HG02938 (cell line): Measurements from ENCODE around the gene TTYH3.
"Not testable (repeated sequence)": the region's sequence is repeated elsewhere in the genome, so short reads cannot be mapped to it uniquely, and the experiment has no call there.

ENCODE experiments used
- ATAC-seq: cut with Tn5 transposase; IDR thresholded peaks from one replicate; pipeline ENCODE4 v1.9.1; 2021; ENCODE audit warnings: mild to moderate bottlenecking, moderate library complexity; ENCODE audit not compliant: unreplicated experiment

TTYH3 gene

GRCh38 chr7:2662273-2663120 is 30.7 kb downstream of the TTYH3 start:
- no peak for ATAC-seq

GRCh38 chr7:2663121-2663886 is 31.5 kb downstream of the TTYH3 start:
- no peak for ATAC-seq

- no peak for ATAC-seq
Measured at GRCh38 chr7:2663960-2664359, 32.2 kb downstream of the TTYH3 start.

GRCh38 chr7:2665359-2665791 is 33.6 kb downstream of the TTYH3 start:
- ATAC-seq: no peak

GRCh38 chr7:2666155-2666554 is 34.4 kb downstream of the TTYH3 start:
- ATAC-seq: no peak

GRCh38 chr7:2666588-2667250 is 34.9 kb downstream of the TTYH3 start:
- ATAC-seq: no peak

GRCh38 chr7:2667843-2668242 is 36.1 kb downstream of the TTYH3 start:
- no peak for ATAC-seq

- ATAC-seq: no peak
Measured at GRCh38 chr7:2668401-2668800, 36.6 kb downstream of the TTYH3 start.

GRCh38 chr7:2670171-2670570 is 38.4 kb downstream of the TTYH3 start:
- ATAC-seq: no peak

GRCh38 chr7:2670720-2671391 is 39.1 kb downstream of the TTYH3 start:
- ATAC-seq: peak; percentile 59

- ATAC-seq: not testable (repeated sequence)
Measured at GRCh38 chr7:2673214-2673613, 41.4 kb downstream of the TTYH3 start.

GRCh38 chr7:2673934-2674333 is 42.1 kb downstream of the TTYH3 start:
- ATAC-seq: no peak

GRCh38 chr7:2675256-2675764 is 43.5 kb downstream of the TTYH3 start:
- no peak for ATAC-seq

GRCh38 chr7:2676576-2676975 is 44.8 kb downstream of the TTYH3 start:
- not testable (repeated sequence) for ATAC-seq

GRCh38 chr7:2678454-2678853 is 46.7 kb downstream of the TTYH3 start:
- ATAC-seq: not testable (repeated sequence)

GRCh38 chr7:2679135-2680127 is 47.6 kb downstream of the TTYH3 start:
- not testable (repeated sequence) for ATAC-seq

GRCh38 chr7:2680256-2680655 is 48.5 kb downstream of the TTYH3 start:
- no peak for ATAC-seq

- ATAC-seq: no peak
Measured at GRCh38 chr7:2680792-2681490, 49.2 kb downstream of the TTYH3 start.
